Measurements from ENCODE around the gene NEIL3. TPM values are rescaled to one million over a fixed set of nuclear protein-coding genes. Genes with fewer than 3 reads are reported as not detected.

Gene NEIL3
- polyA plus RNA-seq, 1 donor from 2014 or later: 0.15 TPM

GRCh38 chr4:177264788-177265422 lies 44.8 kb upstream of the NEIL3 start:
- peak; percentile 49 for TF ChIP-seq REST (IDR thresholded peaks at IDR 0.05; ENCODE audit: borderline replicate concordance)
- peak; percentile 63 for TF ChIP-seq POLR2AphosphoS5 (IDR thresholded peaks at IDR 0.05)
- peak; percentile 86 for TF ChIP-seq EP300 (conservative IDR thresholded peaks at IDR 0.05; ENCODE audit: poor library complexity, severe bottlenecking)
- no peak for TF ChIP-seq EZH2 (IDR thresholded peaks at IDR 0.05; ENCODE audit: borderline replicate concordance, insufficient read depth, low read length, poor library complexity, severe bottlenecking)
- H3F3A ChIP-seq (ENCODE audit: insufficient read depth, low read length, poor library complexity, severe bottlenecking): peaks cover 3% of the 10 kb centered on the region
- H3K9me3 ChIP-seq (ENCODE audit: low read length): no peaks in the 10 kb centered on the region
- no peak overlapping the region for H2AFZ ChIP-seq (ENCODE audit: low read depth, low read length)
- H4K20me1 ChIP-seq (ENCODE audit: insufficient read depth): no peaks in the 10 kb centered on the region
- no peaks in the 10 kb centered on the region for H3K27me3 ChIP-seq (ENCODE audit: insufficient read depth, low read depth, low read length)
- H3K36me3 ChIP-seq (ENCODE audit: insufficient read depth, low read length): no peaks in the 10 kb centered on the region
- no peaks in the 10 kb centered on the region for H3K79me2 ChIP-seq (replicated peaks; ENCODE audit: insufficient read depth, low read length)
- H3K4me3 ChIP-seq (ENCODE audit: low read length): no peak overlapping the region
- no peaks in the 10 kb centered on the region for H3K9me2 ChIP-seq (ENCODE audit: insufficient read depth, low read length)
- no peak overlapping the region for H3K4me2 ChIP-seq (ENCODE audit: low read length)
- H3K27ac ChIP-seq (ENCODE audit: low read length): no peak overlapping the region
- no peak overlapping the region for H3K9ac ChIP-seq (ENCODE audit: low read length)

DNA sequence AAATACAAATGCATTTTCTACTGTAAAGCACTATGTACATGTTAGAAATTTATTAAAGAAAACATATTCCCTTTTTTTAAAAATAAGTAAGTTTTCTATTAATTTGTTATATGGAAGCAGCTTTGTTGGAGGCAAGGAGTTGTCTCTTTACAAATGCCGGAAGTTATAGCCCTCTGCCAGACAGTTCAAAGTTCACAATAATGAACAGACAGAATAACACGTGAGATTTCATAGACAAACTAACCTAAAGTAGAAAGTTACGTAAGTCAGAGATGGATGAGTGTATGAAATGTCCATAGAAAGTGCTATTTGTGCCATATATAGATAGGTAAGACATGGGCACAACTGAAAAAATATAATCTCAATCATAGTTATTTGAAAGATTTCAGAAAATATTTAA lies 43.9 kb upstream of the NEIL3 start:
- no peaks in the 10 kb centered on the region for H4K20me1 ChIP-seq (ENCODE audit: insufficient read depth)
- H3K79me2 ChIP-seq (replicated peaks; ENCODE audit: insufficient read depth, low read length): no peaks in the 10 kb centered on the region
- H3K27ac ChIP-seq (ENCODE audit: low read length): no peak overlapping the region
- H3K4me2 ChIP-seq (ENCODE audit: low read length): no peak overlapping the region
- no peaks in the 10 kb centered on the region for H3K9me3 ChIP-seq (ENCODE audit: low read length)
- H3K9me2 ChIP-seq (ENCODE audit: insufficient read depth, low read length): no peaks in the 10 kb centered on the region
- no peak overlapping the region for H2AFZ ChIP-seq (ENCODE audit: low read depth, low read length)
- no peaks in the 10 kb centered on the region for H3K27me3 ChIP-seq (ENCODE audit: insufficient read depth, low read depth, low read length)
- H3K9ac ChIP-seq (ENCODE audit: low read length): no peak overlapping the region
- H3F3A ChIP-seq (ENCODE audit: insufficient read depth, low read length, poor library complexity, severe bottlenecking): peaks cover 3% of the 10 kb centered on the region
- no peaks in the 10 kb centered on the region for H3K36me3 ChIP-seq (ENCODE audit: insufficient read depth, low read length)
- TF ChIP-seq SMC3 (conservative IDR thresholded peaks at IDR 0.05; ENCODE audit: poor library complexity): no peak
- TF ChIP-seq MXI1 (conservative IDR thresholded peaks at IDR 0.05; ENCODE audit: poor library complexity, severe bottlenecking): no peak
- TF ChIP-seq EP300 (conservative IDR thresholded peaks at IDR 0.05; ENCODE audit: poor library complexity, severe bottlenecking): no peak
- TF ChIP-seq POLR2AphosphoS5 (IDR thresholded peaks at IDR 0.05): no peak
- no peak for TF ChIP-seq EZH2 (IDR thresholded peaks at IDR 0.05; ENCODE audit: borderline replicate concordance, insufficient read depth, low read length, poor library complexity, severe bottlenecking)
- TF ChIP-seq TAF1 (IDR thresholded peaks at IDR 0.05; ENCODE audit: low read depth): no peak
- no peak overlapping the region for H3K4me3 ChIP-seq (ENCODE audit: low read length)

DNA sequence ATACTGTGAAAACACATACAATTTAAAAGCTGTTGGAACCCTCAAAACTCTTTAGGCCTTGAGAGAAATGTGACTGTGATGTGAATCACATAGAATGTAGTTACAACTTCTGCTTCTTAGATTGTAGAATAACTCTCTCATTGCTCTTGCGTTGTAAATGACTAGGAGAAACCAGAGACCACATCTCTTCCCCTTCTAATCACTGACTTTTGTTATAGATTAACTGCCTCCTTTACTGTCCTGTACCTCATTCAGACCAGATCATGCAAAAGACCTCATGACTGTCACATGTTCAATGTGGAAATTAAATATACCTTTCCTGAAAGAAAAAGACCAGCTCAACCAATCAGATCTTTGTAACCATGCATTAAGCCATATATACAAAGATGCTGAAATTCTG lies 43.2 kb upstream of the NEIL3 start:
- no peak overlapping the region for H3K4me2 ChIP-seq (ENCODE audit: low read length)
- no peak overlapping the region for H3K4me3 ChIP-seq (ENCODE audit: low read length)
- no peaks in the 10 kb centered on the region for H3K9me2 ChIP-seq (ENCODE audit: insufficient read depth, low read length)
- no peaks in the 10 kb centered on the region for H4K20me1 ChIP-seq (ENCODE audit: insufficient read depth)
- no peaks in the 10 kb centered on the region for H3K79me2 ChIP-seq (replicated peaks; ENCODE audit: insufficient read depth, low read length)
- H3K36me3 ChIP-seq (ENCODE audit: insufficient read depth, low read length): no peaks in the 10 kb centered on the region
- peaks cover 3% of the 10 kb centered on the region for H3F3A ChIP-seq (ENCODE audit: insufficient read depth, low read length, poor library complexity, severe bottlenecking)
- no peaks in the 10 kb centered on the region for H3K9me3 ChIP-seq (ENCODE audit: low read length)
- no peak overlapping the region for H2AFZ ChIP-seq (ENCODE audit: low read depth, low read length)
- TF ChIP-seq CTCF (IDR thresholded peaks at IDR 0.05; ENCODE audit: poor library complexity, severe bottlenecking) (no peak), SMC3 (conservative IDR thresholded peaks at IDR 0.05; ENCODE audit: poor library complexity) (no peak), EP300 (conservative IDR thresholded peaks at IDR 0.05; ENCODE audit: poor library complexity, severe bottlenecking) (no peak), POLR2AphosphoS5 (IDR thresholded peaks at IDR 0.05) (no peak), TAF1 (IDR thresholded peaks at IDR 0.05; ENCODE audit: low read depth) (no peak)
- H3K27ac ChIP-seq (ENCODE audit: low read length): no peak overlapping the region
- H3K9ac ChIP-seq (ENCODE audit: low read length): no peak overlapping the region
- H3K27me3 ChIP-seq (ENCODE audit: insufficient read depth, low read depth, low read length): no peaks in the 10 kb centered on the region

Data from neural cell (in vitro differentiated cells).